Muscle of back (tissue), 13 donors: ENCODE results near the gene SNX1. TPM values are rescaled to one million over a fixed set of nuclear protein-coding genes. Genes with fewer than 3 reads are reported as not detected.
"Not testable (repeated sequence)": the region's sequence is repeated elsewhere in the genome, so short reads cannot be mapped to it uniquely, and the experiment has no call there.

Experiments used
- DNase-seq, 3 donors: peaks; one replicate each; pipeline versions ENCODE4 v3.0.0 to v3.0.0-alpha.2; 2013
- long read RNA-seq, 9 donors: transcript quantifications; one replicate each; lab custom pipeline, GENCODE V29; 2026
- polyA plus RNA-seq, 10 donors: library from polyadenylated mRNA; unstranded; fragments of 120-200 nt; gene quantifications; one replicate each; pipeline ENCODE4 v1.2.1, GENCODE V29; 2013; ENCODE audit not compliant: insufficient read length in 10 of 10

SNX1 gene
- 10 to 100 TPM; 46.1 to 62.3 (median 56.5) TPM for polyA plus RNA-seq
- long read RNA-seq, donor 1, transcript SNX1-208 (15 exons, 1,971 nt), result major isoform, 9 of 9 reads
- long read RNA-seq, donor 1, partial matches to known transcripts, result 0 of 9 reads
- long read RNA-seq, donor 1, other reads (novel, unspliced or antisense), result 0 of 9 reads
- long read RNA-seq, donor 2, transcript SNX1-208 (15 exons, 1,971 nt), result major isoform, 10 of 25 reads
- long read RNA-seq, donor 2, partial matches to known transcripts, result 15 of 25 reads
- long read RNA-seq, donor 2, other reads (novel, unspliced or antisense), result 0 of 25 reads
- long read RNA-seq, donor 3, result 0 reads
- long read RNA-seq, donor 4, partial matches to known transcripts, result 0 of 3 reads
- long read RNA-seq, donor 4, other reads (novel, unspliced or antisense), result 0 of 3 reads
- long read RNA-seq, donor 5, transcript SNX1-208 (15 exons, 1,971 nt), result major isoform, 8 of 477 reads
- long read RNA-seq, donor 5, partial matches to known transcripts, result 449 of 477 reads
- long read RNA-seq, donor 5, other reads (novel, unspliced or antisense), result 20 of 477 reads
- long read RNA-seq, donor 6, transcript SNX1-208 (15 exons, 1,971 nt), result major isoform, 10 of 12 reads
- long read RNA-seq, donor 6, partial matches to known transcripts, result 0 of 12 reads
- long read RNA-seq, donor 6, other reads (novel, unspliced or antisense), result 0 of 12 reads
- long read RNA-seq, donor 7, transcript SNX1-208 (15 exons, 1,971 nt), result major isoform, 7 of 309 reads
- long read RNA-seq, donor 7, partial matches to known transcripts, result 295 of 309 reads
- long read RNA-seq, donor 7, other reads (novel, unspliced or antisense), result 6 of 309 reads
- long read RNA-seq, donor 8, transcript SNX1-208 (15 exons, 1,971 nt), result major isoform, 5 of 15 reads
- long read RNA-seq, donor 8, partial matches to known transcripts, result 10 of 15 reads
- long read RNA-seq, donor 8, other reads (novel, unspliced or antisense), result 0 of 15 reads
- long read RNA-seq, donor 9, result 0 reads

- DNase-seq, result peak; percentile 94 to 97 (median 95)
Observed at GRCh38 chr15:64095795-64096667, at the start of gene SNX1. Gene SNX1, plus strand, starts transcription at chr15:64095982. Its CDS starts 32 bp downstream, at chr15:64096014.

- peak; percentile 56 to 76 (median 60) for DNase-seq
Observed at GRCh38 chr15:64046421-64047153, 49.2 kb upstream of the SNX1 start, which contains the start of gene DAPK2. Gene DAPK2, minus strand, starts transcription at chr15:64046485. Its CDS starts 6,224 bp downstream, at chr15:64040261.

GRCh38 chr15:64048781-64049460, 46.9 kb upstream of the SNX1 start:
- DNase-seq, result no peak

- no peak for DNase-seq
Observed at GRCh38 chr15:64050281-64051092, 45.3 kb upstream of the SNX1 start.

GRCh38 chr15:64051093-64051402, 44.7 kb upstream of the SNX1 start:
- no peak for DNase-seq

- DNase-seq, result no peak
Observed at GRCh38 chr15:64051407-64052259, 44.1 kb upstream of the SNX1 start.

GRCh38 chr15:64052925-64053491, 42.8 kb upstream of the SNX1 start:
- no peak for DNase-seq

- DNase-seq, result not testable (repeated sequence)
Observed at GRCh38 chr15:64053674-64054073, 42.1 kb upstream of the SNX1 start.

- no peak for DNase-seq
Observed at GRCh38 chr15:64058279-64058678, 37.5 kb upstream of the SNX1 start.

GRCh38 chr15:64059104-64059503, 36.7 kb upstream of the SNX1 start:
- DNase-seq, result not testable (repeated sequence)

- DNase-seq, result no peak
Observed at GRCh38 chr15:64060716-64061115, 35.1 kb upstream of the SNX1 start.

- DNase-seq, result no peak
Observed at GRCh38 chr15:64066451-64066850, 29.3 kb upstream of the SNX1 start.

GRCh38 chr15:64067564-64068030, 28.2 kb upstream of the SNX1 start:
- peak; percentile 44 to 74 (median 63) for DNase-seq

GRCh38 chr15:64068133-64068532, 27.6 kb upstream of the SNX1 start:
- no peak for DNase-seq

GRCh38 chr15:64070106-64070505, 25.7 kb upstream of the SNX1 start:
- DNase-seq, result no peak

- no peak for DNase-seq
Observed at GRCh38 chr15:64070965-64071851, 24.6 kb upstream of the SNX1 start.
